ENCODE data around the gene MYPN.

Gene MYPN

DNA sequence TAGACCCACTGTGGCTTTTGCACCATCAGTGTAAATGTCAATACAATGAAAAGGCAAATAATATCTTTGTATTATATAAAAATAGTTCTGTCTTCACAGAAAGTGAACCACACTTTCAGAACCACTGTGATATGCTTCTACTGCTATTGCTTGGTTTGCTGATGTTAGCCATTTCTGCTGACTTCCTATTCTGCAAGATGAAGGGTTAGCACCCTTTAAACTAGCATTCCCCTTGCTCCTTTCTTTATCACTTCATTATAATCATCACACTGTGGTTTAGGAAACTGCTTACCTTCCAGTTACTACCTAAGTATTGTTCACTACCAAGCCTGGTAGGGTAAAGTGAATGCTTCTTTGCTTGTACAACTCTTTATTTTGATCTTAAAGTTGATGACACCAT is 29.2 kb downstream of the MYPN start:
- peaks cover 7% of the 10 kb centered on the region for H3K4me1 ChIP-seq (ENCODE audit: control insufficient read depth, insufficient read depth, low read length)
- H3K4me3 ChIP-seq (ENCODE audit: low read depth, low read length): no peak overlapping the region
- no peak overlapping the region for H3K9ac ChIP-seq (ENCODE audit: low read depth, low read length)
- no peaks in the 10 kb centered on the region for H3K36me3 ChIP-seq (ENCODE audit: control insufficient read depth, insufficient read depth, low read length)
- no peaks in the 10 kb centered on the region for H3K27me3 ChIP-seq (ENCODE audit: control insufficient read depth, insufficient read depth, low read length)
- no peaks in the 10 kb centered on the region for H3K9me3 ChIP-seq (ENCODE audit: control insufficient read depth, insufficient read depth, low read length)

DNA sequence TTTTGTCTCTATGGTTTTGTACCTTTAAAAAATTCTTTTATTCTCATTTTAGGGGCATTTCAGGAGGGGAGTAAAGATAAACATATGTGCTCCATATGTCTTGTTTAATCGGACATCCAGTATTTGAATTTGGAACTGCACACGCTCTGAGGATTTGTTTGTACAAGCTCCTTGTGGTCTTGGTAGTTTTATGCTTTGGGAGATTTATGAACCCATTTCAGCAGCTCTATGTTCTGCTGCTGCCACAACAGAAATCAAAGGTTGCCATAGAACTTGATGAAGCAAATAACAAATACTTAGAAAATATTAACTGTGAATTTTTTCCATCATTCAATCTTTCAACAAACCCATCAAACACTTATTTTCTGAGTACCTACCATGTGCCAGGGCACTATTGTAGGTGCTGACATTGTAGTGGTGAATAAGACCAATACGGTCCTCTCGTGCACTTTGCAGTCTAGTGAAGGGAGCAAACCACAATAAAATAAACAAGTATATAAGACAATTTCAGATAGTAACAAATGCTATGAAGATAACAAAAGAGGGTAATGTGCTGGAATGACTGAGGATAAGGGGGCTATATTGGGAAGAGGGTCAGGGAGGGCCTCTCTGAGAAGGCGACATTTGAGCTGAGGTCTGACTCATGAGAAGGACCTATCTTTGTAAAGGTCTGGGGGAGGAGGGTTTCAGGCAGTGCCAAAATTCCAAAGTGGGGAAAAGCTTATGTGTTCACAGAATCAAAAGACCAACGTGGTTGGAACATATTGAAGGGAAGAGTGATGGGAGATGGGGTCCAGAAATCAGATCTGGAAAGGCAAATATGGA is 30.4 kb downstream of the MYPN start:
- Histone ChIP-seq H3K4me3 (ENCODE audit: low read depth, low read length) (no peak overlapping the region), H3K4me1 (ENCODE audit: control insufficient read depth, insufficient read depth, low read length) (peaks cover 7% of the 10 kb centered on the region), H3K27me3 (ENCODE audit: control insufficient read depth, insufficient read depth, low read length) (no peaks in the 10 kb centered on the region), H3K9ac (ENCODE audit: low read depth, low read length) (no peak overlapping the region), H3K9me3 (ENCODE audit: control insufficient read depth, insufficient read depth, low read length) (no peaks in the 10 kb centered on the region), H3K36me3 (ENCODE audit: control insufficient read depth, insufficient read depth, low read length) (no peaks in the 10 kb centered on the region)

DNA sequence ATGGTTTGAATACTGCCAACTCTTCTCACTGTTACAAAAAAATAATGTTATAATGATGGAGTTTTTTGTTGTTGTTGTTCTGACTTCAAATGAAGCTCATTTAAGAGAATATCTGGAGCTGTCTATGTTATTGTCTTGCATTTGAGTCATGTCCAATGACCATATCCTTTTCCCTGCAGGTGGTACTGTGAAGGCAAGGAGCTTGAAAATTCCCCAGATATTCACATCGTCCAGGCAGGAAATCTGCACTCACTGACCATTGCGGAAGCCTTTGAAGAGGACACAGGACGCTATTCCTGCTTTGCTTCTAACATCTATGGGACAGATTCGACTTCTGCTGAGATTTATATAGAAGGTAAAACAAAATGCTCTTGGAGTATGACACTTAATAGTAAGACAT is 33.5 kb downstream of the MYPN start:
- Histone ChIP-seq H3K27me3 (ENCODE audit: control insufficient read depth, insufficient read depth, low read length) (no peaks in the 10 kb centered on the region), H3K4me1 (ENCODE audit: control insufficient read depth, insufficient read depth, low read length) (no peaks in the 10 kb centered on the region), H3K9ac (ENCODE audit: low read depth, low read length) (no peak overlapping the region), H3K4me3 (ENCODE audit: low read depth, low read length) (no peak overlapping the region), H3K9me3 (ENCODE audit: control insufficient read depth, insufficient read depth, low read length) (no peaks in the 10 kb centered on the region), H3K36me3 (ENCODE audit: control insufficient read depth, insufficient read depth, low read length) (no peaks in the 10 kb centered on the region)

DNA sequence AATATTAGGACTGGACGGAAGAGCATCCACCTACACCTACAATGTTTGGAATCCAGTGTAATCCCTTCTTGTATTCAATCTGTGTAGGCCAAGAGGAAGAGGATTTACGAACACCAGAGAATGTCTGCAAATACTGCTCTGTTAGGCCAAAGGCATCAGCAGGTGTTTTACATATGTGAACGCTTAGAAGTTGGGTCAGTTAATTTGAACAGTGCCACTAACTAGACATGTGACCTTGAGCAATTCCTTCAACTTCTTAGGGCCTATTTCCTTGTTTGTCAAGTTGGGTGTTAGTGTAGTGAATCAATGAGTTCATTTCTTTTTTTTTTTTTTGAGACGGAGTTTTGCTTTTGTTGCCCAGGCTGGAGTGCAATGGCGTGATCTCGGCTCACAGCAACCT is 35.4 kb downstream of the MYPN start:
- Histone ChIP-seq H3K9me3 (ENCODE audit: control insufficient read depth, insufficient read depth, low read length) (no peaks in the 10 kb centered on the region), H3K9ac (ENCODE audit: low read depth, low read length) (no peak overlapping the region), H3K4me1 (ENCODE audit: control insufficient read depth, insufficient read depth, low read length) (no peaks in the 10 kb centered on the region), H3K27me3 (ENCODE audit: control insufficient read depth, insufficient read depth, low read length) (no peaks in the 10 kb centered on the region), H3K36me3 (ENCODE audit: control insufficient read depth, insufficient read depth, low read length) (no peaks in the 10 kb centered on the region), H3K4me3 (ENCODE audit: low read depth, low read length) (no peak overlapping the region)

DNA sequence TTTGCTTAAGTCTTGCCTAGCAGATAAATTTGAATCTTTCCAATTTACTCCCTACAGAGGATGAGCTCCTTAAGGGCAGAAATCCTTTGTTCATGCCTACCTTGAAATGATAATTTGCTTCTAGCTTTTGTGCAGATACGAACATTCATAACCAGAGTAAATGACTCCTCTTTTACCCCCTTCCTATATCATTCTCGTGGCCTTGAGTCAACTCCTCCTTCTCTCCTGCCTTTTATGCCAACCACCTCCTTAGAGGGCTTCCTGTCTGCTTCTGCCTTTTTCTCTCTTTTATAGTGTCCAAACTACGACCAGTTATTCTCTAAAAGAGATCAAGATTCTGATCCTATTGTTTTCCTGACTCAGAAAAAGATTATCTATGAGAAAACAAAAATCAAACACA is 36.4 kb downstream of the MYPN start:
- H3K9ac ChIP-seq (ENCODE audit: low read depth, low read length): no peak overlapping the region
- H3K4me1 ChIP-seq (ENCODE audit: control insufficient read depth, insufficient read depth, low read length): no peaks in the 10 kb centered on the region
- H3K36me3 ChIP-seq (ENCODE audit: control insufficient read depth, insufficient read depth, low read length): no peaks in the 10 kb centered on the region
- no peaks in the 10 kb centered on the region for H3K27me3 ChIP-seq (ENCODE audit: control insufficient read depth, insufficient read depth, low read length)
- no peak overlapping the region for H3K4me3 ChIP-seq (ENCODE audit: low read depth, low read length)
- no peaks in the 10 kb centered on the region for H3K9me3 ChIP-seq (ENCODE audit: control insufficient read depth, insufficient read depth, low read length)

DNA sequence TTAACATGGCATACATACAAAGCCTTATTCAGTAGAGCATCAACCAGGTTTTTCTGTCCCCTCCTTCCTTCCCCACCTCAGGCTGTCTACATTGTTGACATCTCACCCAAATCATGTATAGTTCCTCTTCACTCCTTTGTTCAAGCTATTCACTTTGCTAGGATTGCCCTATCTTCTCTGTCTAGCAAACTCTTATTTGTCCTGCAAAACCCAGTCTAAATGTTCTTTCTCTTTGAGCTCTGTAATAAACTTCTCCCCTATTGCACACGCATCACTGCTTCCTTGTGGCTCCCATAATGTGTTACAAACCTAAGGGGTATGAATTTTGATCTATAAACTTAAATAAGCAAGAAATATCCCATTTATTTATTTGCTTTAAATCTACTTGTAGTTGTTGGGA is 36.8 kb downstream of the MYPN start:
- no peaks in the 10 kb centered on the region for H3K27me3 ChIP-seq (ENCODE audit: control insufficient read depth, insufficient read depth, low read length)
- H3K9me3 ChIP-seq (ENCODE audit: control insufficient read depth, insufficient read depth, low read length): no peaks in the 10 kb centered on the region
- H3K4me3 ChIP-seq (ENCODE audit: low read depth, low read length): no peak overlapping the region
- H3K36me3 ChIP-seq (ENCODE audit: control insufficient read depth, insufficient read depth, low read length): no peaks in the 10 kb centered on the region
- no peak overlapping the region for H3K9ac ChIP-seq (ENCODE audit: low read depth, low read length)
- H3K4me1 ChIP-seq (ENCODE audit: control insufficient read depth, insufficient read depth, low read length): no peaks in the 10 kb centered on the region

DNA sequence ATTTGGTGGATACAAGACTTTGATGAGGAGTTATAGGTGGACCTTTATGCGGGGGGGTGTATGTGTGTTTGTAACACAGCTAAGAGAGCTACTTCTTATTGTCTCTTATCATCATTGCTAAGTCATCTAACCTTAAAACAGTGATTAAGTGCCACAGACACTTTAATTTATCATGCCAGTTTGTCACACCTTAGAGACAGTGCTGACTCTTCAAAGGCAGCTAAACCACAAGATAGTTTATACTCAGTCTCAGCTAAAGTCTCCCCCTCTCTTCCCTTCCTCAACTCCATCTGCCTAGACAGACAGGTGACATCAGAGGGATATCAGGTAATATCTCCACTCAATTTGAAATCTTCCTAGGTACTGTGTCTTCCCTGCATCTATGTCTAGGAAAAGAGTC is 42.2 kb downstream of the MYPN start:
- Histone ChIP-seq H3K36me3 (ENCODE audit: control insufficient read depth, insufficient read depth, low read length) (no peaks in the 10 kb centered on the region), H3K9ac (ENCODE audit: low read depth, low read length) (no peak overlapping the region), H3K9me3 (ENCODE audit: control insufficient read depth, insufficient read depth, low read length) (no peaks in the 10 kb centered on the region), H3K4me3 (ENCODE audit: low read depth, low read length) (no peak overlapping the region), H3K4me1 (ENCODE audit: control insufficient read depth, insufficient read depth, low read length) (peaks cover 17% of the 10 kb centered on the region), H3K27me3 (ENCODE audit: control insufficient read depth, insufficient read depth, low read length) (no peaks in the 10 kb centered on the region)

DNA sequence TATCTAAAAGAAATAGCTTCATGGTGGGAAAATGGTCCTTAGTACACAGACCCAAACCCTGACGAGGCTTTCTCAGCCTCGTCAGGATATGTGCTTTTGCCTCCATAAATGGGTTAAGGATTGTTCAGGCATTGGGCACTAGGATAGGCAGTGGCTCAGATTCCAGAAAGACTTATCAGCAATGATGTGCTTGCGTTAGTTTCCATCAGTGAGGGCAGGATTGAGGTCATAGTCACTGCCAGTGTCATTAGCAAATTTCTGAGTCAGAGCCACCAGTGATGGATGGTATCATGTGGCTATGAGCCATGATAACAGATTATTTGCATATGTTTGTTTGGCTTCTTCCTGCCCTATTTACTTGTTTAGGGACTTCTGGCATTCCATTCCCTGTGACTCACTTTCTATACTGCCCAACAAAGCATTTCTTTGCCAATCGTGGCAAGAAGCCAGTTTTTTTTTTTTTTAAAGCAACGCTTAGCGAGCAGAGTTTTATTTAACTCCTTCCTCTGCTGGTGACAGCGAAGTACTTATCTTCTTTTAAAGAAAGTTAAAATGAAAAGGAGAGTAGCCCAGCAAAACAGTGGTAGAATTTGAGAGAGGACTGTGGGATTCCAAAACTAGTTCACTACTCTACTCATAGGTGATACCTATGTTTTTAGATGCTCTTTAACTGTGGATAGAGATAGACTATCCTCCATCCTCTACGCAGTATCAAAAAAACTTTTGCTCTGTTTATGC is 44.4 kb downstream of the MYPN start:
- Histone ChIP-seq H3K27me3 (ENCODE audit: control insufficient read depth, insufficient read depth, low read length) (no peaks in the 10 kb centered on the region), H3K9me3 (ENCODE audit: control insufficient read depth, insufficient read depth, low read length) (no peaks in the 10 kb centered on the region), H3K4me3 (ENCODE audit: low read depth, low read length) (no peak overlapping the region), H3K9ac (ENCODE audit: low read depth, low read length) (no peak overlapping the region), H3K4me1 (ENCODE audit: control insufficient read depth, insufficient read depth, low read length) (peaks cover 17% of the 10 kb centered on the region), H3K36me3 (ENCODE audit: control insufficient read depth, insufficient read depth, low read length) (no peaks in the 10 kb centered on the region)

DNA sequence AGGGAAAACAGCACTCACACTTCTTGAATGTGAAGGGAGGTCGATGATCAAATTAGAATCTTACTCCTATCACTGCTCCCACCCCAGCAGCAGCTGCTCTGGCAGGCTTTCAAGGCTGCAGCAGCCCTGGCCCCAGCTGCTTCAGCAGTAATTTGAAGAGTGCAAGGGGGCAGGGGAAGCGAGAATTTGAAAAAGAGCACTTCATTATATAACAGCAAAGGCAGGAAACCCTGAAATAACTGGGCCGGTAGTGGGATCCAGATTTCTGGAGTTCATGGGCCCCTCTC is 44.9 kb downstream of the MYPN start:
- H3K36me3 ChIP-seq (ENCODE audit: control insufficient read depth, insufficient read depth, low read length): no peaks in the 10 kb centered on the region
- H3K9me3 ChIP-seq (ENCODE audit: control insufficient read depth, insufficient read depth, low read length): no peaks in the 10 kb centered on the region
- no peaks in the 10 kb centered on the region for H3K27me3 ChIP-seq (ENCODE audit: control insufficient read depth, insufficient read depth, low read length)
- no peak overlapping the region for H3K9ac ChIP-seq (ENCODE audit: low read depth, low read length)
- H3K4me3 ChIP-seq (ENCODE audit: low read depth, low read length): no peak overlapping the region
- peaks cover 17% of the 10 kb centered on the region for H3K4me1 ChIP-seq (ENCODE audit: control insufficient read depth, insufficient read depth, low read length)

DNA sequence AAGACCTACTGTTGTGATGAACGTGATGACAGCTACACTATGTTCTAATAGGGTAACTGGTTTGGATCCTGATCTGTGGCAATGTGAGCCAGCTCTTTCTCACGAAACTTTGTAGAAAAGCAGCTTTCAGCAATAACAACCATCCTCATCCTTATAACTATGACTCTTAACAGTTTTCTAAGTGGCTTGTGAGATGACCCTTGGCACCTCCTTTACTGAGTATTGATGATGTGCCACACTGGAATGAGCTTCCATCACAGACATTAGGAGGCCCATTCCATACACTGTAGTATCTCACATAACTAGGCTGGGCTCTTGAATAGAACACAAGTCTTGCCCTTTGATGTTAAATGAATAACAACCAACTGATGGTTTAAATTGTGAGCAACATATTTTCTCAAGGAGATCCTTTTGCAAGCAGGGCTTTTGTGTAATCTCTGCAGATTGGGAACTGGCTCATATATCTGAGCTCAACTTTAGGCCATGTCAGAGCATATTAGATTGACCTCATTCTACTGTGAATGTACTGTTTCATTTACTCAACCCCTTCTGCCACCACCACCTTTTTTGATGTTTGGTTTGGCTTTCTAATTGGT is 46.4 kb downstream of the MYPN start:
- H3K27me3 ChIP-seq (ENCODE audit: control insufficient read depth, insufficient read depth, low read length): no peaks in the 10 kb centered on the region
- H3K9ac ChIP-seq (ENCODE audit: low read depth, low read length): no peak overlapping the region
- H3K4me3 ChIP-seq (ENCODE audit: low read depth, low read length): no peak overlapping the region
- H3K9me3 ChIP-seq (ENCODE audit: control insufficient read depth, insufficient read depth, low read length): no peaks in the 10 kb centered on the region
- peaks cover 17% of the 10 kb centered on the region for H3K4me1 ChIP-seq (ENCODE audit: control insufficient read depth, insufficient read depth, low read length)
- H3K36me3 ChIP-seq (ENCODE audit: control insufficient read depth, insufficient read depth, low read length): no peaks in the 10 kb centered on the region

DNA sequence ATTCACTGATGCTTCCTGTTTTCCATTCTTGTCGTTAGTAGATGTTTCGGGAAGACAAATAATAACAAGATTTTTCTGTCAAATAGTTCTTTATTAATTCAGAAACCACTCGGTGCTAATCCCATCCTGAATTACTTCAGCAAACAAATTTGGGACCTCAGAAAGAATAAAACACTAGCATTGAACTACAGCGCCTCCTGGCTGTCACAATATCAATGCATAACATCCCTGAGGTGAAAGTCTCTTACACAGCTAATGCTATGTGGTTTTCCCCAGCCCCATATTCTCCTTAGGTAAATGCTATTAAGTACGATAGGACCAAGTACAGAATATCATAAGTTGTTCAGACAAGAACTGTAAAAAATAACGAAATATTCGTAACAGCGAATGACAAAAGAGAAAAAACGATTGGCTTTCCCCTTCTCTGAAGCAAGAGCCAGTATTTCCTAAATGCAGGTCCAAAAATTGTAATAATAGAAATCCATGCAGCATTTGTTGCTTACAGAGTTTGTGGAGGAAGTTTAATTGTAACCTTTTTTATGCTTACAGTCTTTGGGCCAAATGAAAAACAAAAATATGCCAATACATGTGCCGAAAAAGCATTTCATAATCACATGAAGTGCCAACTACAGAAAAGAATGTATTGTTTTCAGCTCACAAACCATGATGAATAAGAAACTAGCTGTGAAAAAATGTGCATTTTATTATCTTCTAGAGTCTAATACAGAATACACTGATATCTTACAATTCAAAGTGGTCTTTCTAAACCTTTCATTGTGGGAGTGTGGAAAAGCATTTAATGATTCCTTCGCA is 47.3 kb downstream of the MYPN start:
- no peaks in the 10 kb centered on the region for H3K27me3 ChIP-seq (ENCODE audit: control insufficient read depth, insufficient read depth, low read length)
- H3K4me3 ChIP-seq (ENCODE audit: low read depth, low read length): no peak overlapping the region
- peaks cover 17% of the 10 kb centered on the region for H3K4me1 ChIP-seq (ENCODE audit: control insufficient read depth, insufficient read depth, low read length)
- no peaks in the 10 kb centered on the region for H3K36me3 ChIP-seq (ENCODE audit: control insufficient read depth, insufficient read depth, low read length)
- H3K9me3 ChIP-seq (ENCODE audit: control insufficient read depth, insufficient read depth, low read length): no peaks in the 10 kb centered on the region
- no peak overlapping the region for H3K9ac ChIP-seq (ENCODE audit: low read depth, low read length)
